HG03432 (cell line): ENCODE data around the gene AFTPH.

ENCODE experiments used
- ATAC-seq: cut with Tn5 transposase; IDR thresholded peaks from one replicate; pipeline ENCODE4 v1.9.1; 2021; ENCODE audit warnings: mild to moderate bottlenecking, moderate library complexity; ENCODE audit not compliant: unreplicated experiment

Gene AFTPH

DNA sequence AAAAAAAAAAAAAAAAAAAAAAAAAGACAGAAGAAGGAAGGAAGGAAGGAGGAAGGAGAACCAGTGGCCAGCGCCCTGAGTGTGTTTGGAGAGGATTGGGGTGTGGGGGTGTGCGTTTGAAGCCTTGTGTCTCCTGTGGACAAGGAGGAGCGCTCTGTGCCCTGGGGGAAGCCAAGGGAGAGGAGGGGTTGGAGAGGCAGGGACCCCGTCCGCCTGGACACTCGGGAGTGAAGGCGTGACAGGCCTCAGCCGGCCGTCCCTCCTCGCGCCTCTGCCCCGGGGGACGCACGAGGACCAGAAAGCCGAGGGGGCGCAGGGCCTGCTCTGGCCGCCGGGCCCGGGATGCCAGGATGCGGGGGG, 84.7 kb downstream of the AFTPH start:
- ATAC-seq, result peak; percentile 10

DNA sequence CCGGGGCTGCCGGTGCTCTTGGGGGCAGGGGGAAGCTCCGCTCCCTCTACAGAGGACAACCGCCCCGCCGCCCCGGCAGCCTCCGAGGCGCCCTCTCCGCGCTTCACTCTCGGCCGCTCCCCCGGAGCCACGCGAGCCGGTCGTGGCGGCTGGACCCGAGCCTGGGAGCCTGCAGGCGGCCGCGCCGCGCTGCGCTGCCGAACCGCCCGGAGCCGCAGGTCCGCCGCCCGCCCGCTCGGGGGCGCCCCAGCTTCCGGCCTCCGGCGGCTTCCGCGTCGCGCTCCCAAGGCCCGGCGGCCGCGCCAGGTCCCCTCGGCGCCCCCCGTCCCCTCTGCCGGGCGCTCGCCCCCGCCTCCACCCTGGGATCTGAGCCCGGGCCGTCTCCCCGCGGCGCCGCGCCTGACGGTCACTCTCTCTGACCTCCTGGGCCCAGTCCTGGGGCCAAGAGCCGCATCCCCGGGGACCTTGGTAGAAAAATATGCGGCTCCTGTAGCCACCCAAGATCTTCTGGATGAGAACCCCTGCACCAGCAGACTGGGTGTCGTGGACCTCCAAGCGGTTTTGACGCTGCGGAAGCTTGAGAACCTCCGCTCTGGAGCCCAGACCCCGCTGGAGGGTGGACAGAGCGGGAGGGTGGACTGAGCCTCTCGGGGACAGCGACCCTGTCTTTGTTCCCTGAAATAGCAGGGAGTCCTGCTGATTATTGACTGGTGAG, 85.3 kb downstream of the AFTPH start:
- ATAC-seq, result peak; percentile 54

DNA sequence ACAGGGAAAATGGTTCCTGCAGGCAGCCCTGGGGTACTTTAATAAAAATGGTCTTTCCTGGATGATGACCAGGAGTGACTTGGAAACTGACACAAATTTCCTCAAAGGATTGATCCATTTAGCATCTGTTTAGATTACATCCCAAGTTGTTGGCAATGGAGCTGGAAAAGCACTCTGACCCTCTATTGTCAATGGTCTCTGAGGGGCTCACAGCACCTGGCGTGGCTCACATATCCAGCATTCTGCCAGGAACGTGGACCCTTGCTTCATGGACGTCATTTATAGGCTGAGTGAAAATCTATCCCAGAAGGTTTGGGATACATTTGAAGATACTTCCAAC, 85.8 kb downstream of the AFTPH start:
- ATAC-seq, result no peak

DNA sequence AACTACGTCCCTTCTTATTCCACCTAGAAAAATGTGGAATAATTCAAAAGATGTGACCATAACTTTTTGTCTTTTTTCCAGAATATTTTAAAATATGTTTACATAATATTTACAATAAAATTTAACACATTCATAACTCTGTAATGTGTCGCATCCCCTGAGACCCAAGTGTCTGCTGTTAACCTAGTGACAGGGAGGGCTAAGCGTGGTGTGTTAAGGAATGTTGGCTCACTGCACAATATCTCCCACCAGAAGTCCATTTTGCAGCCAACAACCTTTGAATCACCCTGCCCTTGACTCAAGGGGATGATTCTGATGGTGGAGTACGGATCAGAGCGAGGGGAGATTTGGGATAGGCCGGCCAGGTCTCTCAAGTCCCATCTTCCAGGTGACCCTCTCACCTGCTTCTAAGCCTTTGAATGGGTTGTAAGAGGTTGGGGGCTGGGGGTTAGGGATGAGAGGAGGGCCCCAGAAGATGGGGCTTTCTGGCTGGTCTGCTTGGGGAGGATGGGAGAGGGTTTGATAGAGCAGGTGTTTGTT, 86.3 kb downstream of the AFTPH start:
- ATAC-seq, result no peak

GRCh38 chr2:64612575-64613195, 88.6 kb downstream of the AFTPH start:
- ATAC-seq, result no peak

DNA sequence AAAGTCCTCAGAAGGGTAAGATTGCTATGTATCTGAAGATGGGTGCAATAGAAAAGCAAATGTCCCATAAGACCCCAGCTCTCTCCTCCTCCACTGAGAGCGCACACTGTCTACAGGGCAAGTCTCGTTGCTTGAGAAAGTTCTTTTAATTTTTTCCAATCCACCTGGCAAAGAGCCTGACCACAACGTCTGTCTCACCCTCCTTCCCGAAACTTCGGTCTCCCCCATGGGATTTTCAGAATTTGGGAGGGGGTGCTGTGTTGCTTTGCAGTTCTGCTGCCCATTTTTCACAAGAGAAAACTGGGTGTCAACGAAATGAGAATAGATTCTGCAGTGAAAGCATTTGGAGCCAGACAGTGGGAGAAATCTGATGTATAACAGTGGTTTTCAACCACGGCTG, 89.1 kb downstream of the AFTPH start:
- ATAC-seq, result no peak

DNA sequence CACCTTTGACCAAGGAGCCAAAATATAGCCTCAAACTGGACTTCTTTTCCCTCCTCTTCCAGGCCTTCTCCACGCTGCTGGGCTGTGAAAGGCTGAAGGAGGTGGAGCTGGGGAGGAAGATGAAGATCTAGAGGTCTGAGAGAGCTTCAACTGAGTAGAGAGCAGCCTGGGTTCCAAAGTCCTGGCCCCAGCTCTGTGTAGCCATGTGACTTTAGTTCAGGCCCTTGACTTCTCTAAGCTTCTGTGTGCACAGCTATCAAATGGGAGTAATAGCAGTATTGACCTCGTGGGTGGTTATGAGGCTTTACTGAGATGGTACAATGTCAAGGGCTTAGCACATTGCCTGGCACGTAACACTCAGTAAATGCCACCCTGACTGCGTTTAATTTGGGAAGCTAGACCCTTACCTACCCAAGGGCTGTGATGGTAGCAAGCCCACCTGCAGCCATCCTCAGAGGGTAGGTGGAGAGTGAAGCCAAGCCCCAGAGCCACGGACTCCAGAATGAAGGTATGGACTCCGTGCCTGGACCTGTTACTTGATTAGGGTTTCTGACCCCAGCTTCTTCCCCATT, 91.2 kb downstream of the AFTPH start:
- ATAC-seq, result no peak

DNA sequence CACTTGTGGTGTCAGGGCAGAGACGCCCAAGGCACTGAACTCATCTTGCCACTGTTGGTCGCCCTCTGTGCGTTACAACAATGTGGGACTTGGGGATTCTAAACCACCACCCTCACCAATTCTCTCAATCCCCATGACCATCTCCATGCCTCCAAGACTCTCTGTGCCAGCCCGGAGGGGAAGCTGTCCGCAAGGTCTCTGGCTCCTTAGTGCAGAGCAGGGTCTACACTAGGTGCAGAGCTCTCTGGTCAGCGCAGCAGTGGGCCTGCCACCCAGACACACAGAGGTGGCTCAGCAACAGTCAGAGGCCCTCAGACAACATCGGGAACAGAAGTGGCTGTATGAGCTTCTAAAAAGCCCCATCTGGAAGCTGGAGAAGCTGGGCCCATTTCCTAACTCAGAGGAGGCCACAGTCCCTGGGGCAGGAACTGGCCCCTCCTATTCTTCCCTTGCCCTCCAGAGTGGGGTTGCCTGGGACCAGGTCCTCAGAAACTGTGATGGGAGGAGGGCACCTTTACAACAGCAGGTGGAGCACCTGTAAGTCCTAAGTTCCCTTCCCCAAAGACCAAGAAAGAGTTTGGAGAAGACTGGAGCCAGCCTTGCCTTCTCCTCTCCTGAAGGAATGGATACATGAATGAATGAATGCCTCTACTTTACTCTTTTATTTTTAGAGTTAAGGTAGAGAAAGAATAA, 91.9 kb downstream of the AFTPH start:
- no peak for ATAC-seq

GRCh38 chr2:64617631-64618151, 93.6 kb downstream of the AFTPH start:
- no peak for ATAC-seq

DNA sequence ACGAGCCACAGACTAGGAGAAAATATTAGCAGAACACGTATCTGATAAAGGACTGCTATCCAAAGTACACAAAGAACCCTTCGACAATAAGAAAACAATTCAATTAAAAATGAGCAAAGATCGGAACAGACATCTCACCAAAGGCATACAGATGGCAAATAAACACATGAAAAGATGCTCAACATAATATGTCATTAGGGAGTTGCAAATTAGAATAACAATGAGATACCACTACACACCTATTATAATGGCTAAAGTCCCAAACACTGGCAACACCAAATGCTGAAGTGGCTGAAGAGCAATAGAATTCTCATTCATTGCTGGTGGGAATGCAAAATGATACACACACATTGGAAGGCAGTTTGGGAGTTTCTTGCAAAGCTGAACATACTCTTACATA, 96.5 kb downstream of the AFTPH start:
- no peak for ATAC-seq

DNA sequence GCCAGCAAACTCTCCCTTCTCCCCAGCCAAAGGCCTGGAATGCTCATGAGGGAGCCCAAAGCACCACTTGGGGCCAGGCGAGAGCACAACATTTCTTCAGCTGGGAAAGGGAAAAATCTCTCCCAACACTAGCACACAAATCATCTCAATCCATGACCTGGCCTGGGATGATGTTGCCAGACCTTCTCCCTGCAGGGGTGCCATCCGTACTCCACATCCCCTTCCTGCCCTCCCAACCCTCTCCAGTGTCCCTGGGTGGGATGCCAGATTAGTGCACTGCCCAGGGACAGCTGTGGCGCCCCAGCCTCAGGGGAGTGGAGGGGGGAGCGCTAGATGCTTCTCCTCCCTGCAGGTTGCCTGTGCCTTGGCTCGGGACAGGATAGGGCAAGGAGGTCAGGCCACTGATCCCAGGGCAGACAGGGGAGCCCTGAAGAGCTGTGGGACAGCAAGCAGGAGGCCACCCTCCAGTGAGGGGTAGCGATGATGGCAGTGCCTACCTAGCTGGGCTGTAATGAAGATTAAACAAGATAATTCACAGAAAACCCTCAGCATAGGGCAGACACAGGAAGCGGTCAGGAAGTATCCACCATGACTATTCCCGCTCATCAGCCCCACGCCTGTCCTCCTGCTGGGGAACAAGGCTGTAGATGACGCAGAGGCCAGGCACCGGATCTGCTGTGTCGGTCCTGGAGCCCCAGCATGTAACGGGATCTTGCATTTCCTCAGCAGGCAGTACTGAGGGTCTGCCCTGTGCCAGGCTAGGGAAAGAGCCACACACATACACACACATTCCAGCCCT, 98.5 kb downstream of the AFTPH start:
- ATAC-seq, result no peak

- no peak for ATAC-seq
Measured at GRCh38 chr2:64623242-64623850, 99.2 kb downstream of the AFTPH start.

GRCh38 chr2:64624108-64624610, 100.0 kb downstream of the AFTPH start:
- no peak for ATAC-seq

DNA sequence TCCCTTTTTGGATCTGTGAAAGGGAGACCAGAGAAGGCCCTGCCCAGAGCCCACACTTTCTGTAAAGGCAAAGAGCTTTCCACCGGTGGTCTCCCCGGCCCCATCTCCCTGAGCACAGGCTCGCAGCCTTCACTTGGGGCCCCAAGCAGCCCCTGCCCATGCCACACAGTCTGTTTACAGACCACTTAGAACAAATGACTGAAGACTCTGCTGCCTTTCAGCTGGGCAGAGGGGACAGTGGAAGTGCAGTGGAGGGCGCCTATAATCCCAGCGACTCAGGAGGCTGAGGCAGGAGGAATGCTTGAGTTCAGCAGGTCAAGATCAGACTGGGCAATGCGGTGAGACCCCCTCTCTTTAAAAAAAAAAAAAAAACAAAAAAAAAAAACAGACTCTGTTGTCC, 100.7 kb downstream of the AFTPH start:
- ATAC-seq, result no peak

DNA sequence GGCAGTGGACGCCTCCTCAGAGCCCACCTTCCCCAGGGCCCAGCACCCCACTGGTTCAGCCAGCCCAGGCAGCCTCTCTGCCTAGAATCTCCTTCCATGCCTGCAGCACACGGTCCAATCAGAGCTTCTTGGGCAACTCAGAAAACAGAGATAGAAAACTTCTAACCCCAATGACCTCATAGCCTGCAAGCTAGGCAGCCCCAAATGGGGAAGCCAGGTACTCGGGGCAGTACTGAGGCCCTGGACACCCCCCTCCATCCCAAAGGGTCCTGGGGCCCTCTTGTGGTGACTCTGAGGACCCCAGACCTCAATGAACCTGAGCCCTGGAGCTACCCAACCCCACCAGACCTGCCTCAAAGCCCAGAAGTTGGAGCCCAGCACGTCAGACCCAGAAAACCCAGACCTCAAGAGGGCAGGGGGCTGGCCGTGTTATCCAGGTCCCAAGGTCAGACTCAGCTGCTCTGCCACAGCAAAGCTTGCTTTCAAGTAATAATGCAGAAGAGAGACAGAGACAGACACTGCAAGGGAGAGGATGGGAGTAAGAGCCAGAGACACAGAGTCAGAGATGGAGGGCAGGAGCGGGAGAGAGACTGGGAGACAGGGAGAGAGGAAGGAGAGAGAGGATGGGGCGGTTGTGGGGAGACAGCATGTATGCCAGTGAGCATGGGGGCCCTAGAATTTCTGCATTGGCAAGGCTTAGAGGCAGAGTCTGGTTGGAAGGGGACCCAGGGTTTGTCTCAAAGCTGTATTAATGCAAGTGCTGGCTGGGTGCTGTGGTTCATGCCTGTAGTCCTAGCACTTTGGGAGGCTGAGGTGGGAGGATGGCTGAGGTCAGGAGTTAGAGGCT, 101.4 kb downstream of the AFTPH start:
- no peak for ATAC-seq

GRCh38 chr2:64626146-64626809, 102.2 kb downstream of the AFTPH start:
- ATAC-seq, result no peak

GRCh38 chr2:64626963-64627760, 103.0 kb downstream of the AFTPH start:
- no peak for ATAC-seq
